ENCODE measurements around the gene NT5M.
"Not testable (repeated sequence)": the region's sequence is repeated elsewhere in the genome, so short reads cannot be mapped to it uniquely, and the experiment has no call there.

Gene NT5M

DNA sequence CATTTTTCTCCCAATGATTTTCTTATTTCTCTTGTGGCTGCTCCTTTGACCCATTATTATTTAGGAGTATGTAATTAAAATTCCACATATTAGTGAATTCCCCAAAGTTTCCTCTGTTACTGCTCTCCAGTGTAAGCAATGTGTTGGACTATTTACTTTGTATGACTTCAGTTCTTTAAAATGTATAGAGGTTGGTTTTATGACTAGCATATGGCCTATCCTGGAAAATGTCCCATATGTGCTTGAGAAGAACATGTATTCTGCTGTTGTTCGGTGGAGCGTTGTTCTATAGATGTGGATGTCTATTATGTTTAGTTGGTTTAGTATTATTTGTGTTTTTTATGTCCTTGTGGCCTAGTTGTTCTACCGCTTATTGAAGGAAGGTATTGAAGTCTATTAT lies 6.0 kb upstream of the NT5M start:
- Mint-ChIP-seq H3K4me1 (peaks cover 17% of the 10 kb centered on the region), H3K27me3 (ENCODE audit: low read depth, poor library complexity) (no peaks in the 10 kb centered on the region), H3K36me3 (ENCODE audit: low read depth) (no peaks in the 10 kb centered on the region), H3K27ac (no peak overlapping the region), H3K9me3 (peaks cover 3% of the 10 kb centered on the region), H3K4me3 (no peak overlapping the region)
- TF ChIP-seq, protein P1, sequence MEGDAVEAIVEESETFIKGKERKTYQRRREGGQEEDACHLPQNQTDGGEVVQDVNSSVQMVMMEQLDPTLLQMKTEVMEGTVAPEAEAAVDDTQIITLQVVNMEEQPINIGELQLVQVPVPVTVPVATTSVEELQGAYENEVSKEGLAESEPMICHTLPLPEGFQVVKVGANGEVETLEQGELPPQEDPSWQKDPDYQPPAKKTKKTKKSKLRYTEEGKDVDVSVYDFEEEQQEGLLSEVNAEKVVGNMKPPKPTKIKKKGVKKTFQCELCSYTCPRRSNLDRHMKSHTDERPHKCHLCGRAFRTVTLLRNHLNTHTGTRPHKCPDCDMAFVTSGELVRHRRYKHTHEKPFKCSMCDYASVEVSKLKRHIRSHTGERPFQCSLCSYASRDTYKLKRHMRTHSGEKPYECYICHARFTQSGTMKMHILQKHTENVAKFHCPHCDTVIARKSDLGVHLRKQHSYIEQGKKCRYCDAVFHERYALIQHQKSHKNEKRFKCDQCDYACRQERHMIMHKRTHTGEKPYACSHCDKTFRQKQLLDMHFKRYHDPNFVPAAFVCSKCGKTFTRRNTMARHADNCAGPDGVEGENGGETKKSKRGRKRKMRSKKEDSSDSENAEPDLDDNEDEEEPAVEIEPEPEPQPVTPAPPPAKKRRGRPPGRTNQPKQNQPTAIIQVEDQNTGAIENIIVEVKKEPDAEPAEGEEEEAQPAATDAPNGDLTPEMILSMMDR (IDR thresholded peaks at IDR 0.05), result no peak
- no peak for DNase-seq

DNA sequence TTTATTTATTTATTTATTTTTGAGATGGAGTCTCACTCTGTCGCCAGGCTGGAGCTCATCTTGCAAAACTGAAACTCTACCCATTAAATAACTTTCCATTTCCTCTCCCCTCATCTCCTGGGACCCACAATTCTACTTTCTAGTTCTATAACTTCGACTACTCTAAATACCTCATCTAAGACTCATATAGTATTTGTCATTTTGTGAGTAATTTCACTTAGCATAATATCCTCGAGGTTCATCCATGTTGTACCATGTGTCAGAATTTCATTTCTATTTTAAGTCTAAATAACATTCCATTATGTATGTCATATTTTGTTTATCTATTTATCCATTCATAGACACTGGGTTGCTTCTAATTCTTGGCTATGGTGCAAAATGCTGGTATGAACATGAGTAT lies 5.1 kb upstream of the NT5M start:
- Mint-ChIP-seq H3K9me3 (peaks cover 3% of the 10 kb centered on the region), H3K27me3 (ENCODE audit: low read depth, poor library complexity) (no peaks in the 10 kb centered on the region), H3K4me3 (no peak overlapping the region), H3K36me3 (ENCODE audit: low read depth) (no peaks in the 10 kb centered on the region), H3K27ac (no peak overlapping the region), H3K4me1 (peaks cover 23% of the 10 kb centered on the region)
- DNase-seq, result no peak
- TF ChIP-seq, protein P1 (IDR thresholded peaks at IDR 0.05), result no peak

DNA sequence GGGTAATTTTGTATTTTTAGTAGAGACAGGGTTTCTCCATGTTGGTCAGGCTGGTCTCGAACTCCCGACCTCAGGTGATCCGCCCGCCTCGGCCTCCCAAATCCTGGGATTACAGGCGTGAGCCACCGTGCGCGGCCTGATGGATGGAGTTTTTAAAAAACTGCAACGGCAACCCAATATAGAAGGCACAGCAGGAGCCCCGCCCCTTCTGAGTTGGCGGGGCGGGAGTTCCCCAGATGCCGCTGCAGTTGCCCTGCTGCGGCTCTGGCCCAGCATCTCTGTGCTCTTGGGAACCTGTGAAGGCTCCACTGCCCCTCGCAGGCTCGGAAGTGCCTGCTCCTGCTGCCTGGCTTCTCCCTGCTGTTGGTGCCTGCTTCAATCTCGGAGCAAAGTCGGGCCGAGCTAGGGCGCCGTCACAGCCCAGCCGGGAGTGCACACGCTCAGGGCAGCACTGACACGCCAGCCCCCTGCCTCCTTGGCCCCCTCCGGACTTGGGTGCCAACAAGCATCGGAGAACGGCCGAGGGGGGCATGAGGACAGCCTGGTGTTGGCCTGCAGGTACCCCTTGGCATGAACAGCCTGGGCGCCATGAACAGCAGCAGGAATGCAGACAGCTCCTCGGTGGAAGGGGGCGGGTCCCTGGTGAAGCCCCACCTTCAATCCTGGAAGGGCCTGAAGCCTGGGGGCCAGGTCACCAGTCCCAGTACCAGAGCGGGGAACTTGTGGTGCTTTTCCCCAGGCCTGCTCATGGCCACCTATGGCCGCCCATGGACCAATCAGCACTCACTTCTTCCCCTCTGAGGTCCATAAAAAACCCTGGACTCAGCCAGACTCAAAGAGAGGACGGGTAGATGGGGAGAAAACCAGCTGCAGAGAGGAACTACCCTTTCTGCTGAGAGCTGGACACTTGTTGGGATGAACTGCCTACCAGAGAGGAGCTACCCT lies 2.3 kb upstream of the NT5M start:
- Mint-ChIP-seq H3K36me3 (ENCODE audit: low read depth) (no peaks in the 10 kb centered on the region), H3K27ac (peak overlapping the region; percentile 83), H3K27me3 (ENCODE audit: low read depth, poor library complexity) (peaks cover 12% of the 10 kb centered on the region), H3K4me3 (peak overlapping the region; percentile 88), H3K4me1 (peaks cover 45% of the 10 kb centered on the region), H3K9me3 (no peaks in the 10 kb centered on the region)
- DNase-seq, result peak; percentile 91
- TF ChIP-seq, protein P1 (IDR thresholded peaks at IDR 0.05), result no peak

DNA sequence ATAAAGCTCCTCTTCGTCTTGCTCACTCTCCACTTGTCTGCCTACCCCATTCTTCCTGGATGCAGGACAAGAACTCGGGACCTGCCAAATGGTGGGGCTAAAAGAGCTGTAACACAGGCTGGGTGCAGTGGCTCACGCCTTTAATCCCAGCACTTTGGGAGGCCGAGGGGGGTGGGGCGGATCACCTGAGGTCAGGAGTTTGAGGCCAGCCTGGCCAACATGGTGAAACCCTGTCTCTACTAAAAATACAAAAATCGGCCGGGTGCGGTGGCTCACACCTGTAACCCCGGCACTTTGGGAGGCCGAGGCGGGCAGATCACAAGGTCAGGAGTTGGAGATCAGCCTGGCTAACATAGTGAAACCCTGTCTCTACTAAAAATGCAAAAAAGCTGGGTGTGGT lies 1.5 kb upstream of the NT5M start:
- DNase-seq; H3K36me3 Mint-ChIP-seq (ENCODE audit: low read depth); H3K27ac Mint-ChIP-seq; H3K9me3 Mint-ChIP-seq: not testable (repeated sequence)
- Mint-ChIP-seq H3K4me3 (peak overlapping the region; percentile 88), H3K27me3 (ENCODE audit: low read depth, poor library complexity) (peaks cover 12% of the 10 kb centered on the region), H3K4me1 (peaks cover 42% of the 10 kb centered on the region)

DNA sequence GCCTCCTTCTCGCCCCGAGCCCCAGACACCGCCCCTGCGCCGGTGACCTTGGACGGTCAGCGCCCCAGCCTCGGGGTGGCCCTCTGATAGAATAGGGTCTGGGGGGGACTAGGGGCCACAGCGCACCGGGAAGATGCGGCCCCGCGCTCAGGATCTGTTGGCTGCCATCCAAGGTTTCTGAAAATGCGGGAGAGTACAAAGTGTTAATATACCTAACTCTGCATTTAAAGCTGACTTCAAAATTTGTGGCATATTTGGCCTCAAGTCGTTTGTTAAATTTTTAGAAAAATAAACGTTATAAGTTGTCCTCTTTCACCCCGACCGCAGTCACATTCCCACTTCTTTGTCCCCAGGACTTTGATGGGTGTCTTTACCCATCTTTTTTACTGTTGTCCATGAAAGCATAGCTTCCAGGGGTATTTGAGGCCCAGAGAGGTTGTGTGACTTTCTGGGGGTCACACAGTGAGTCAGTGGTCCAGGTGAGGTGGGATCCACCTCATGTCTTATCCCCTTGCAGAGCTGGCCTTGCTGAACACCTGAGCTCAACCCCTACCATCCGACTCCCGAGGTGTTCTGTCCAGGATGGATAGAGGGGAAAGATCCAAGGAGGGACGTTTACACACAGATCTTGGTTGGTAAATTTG lies 796 bp downstream of the NT5M start:
- peaks cover 12% of the 10 kb centered on the region for H3K27me3 Mint-ChIP-seq (ENCODE audit: low read depth, poor library complexity)
- DNase-seq, result no peak
- H3K27ac Mint-ChIP-seq, result no peak overlapping the region
- H3K36me3 Mint-ChIP-seq (ENCODE audit: low read depth), result peaks cover 10% of the 10 kb centered on the region
- TF ChIP-seq, protein P1 (IDR thresholded peaks at IDR 0.05), result no peak
- peak overlapping the region; percentile 81 for H3K4me3 Mint-ChIP-seq
- peaks cover 38% of the 10 kb centered on the region for H3K4me1 Mint-ChIP-seq
- no peaks in the 10 kb centered on the region for H3K9me3 Mint-ChIP-seq

DNA sequence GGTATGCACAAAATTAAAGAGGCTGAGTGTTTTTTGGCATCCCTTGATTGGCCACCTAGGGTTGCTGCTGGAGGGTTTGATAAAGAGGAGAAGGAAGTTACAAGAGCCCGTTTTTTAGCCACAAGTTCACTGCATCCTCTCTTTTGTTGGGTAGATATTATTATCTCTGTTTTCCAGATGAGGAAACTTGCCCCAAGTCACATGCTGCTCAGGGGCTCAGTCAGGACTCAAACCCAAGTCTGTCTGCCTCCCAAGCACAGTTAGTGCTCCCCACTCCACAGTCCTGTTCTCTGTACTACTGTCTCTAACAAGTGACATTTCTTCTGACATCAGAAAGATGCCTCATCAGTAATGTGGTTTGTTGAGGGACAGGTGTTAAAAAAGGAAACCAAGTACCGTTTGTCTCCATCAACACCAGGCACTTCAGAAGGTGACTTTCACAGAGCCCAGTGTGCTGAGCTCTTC lies 1.4 kb downstream of the NT5M start:
- Mint-ChIP-seq H3K9me3 (no peaks in the 10 kb centered on the region), H3K4me1 (peaks cover 38% of the 10 kb centered on the region), H3K27ac (no peak overlapping the region), H3K36me3 (ENCODE audit: low read depth) (peaks cover 16% of the 10 kb centered on the region), H3K4me3 (peak overlapping the region; percentile 81), H3K27me3 (ENCODE audit: low read depth, poor library complexity) (peaks cover 12% of the 10 kb centered on the region)
- no peak for DNase-seq
- TF ChIP-seq, protein P1 (IDR thresholded peaks at IDR 0.05), result no peak

Data from nephron progenitor cell (in vitro differentiated cells).